Raji (cell line): Measurements from ENCODE around the gene GPR142.

Experiments
- POLR2A ChIP-seq: IDR thresholded peaks from 2 replicates; pipeline ENCODE4 v1.6.1; 2011; ENCODE audit warnings: low read depth, low read length, control low read depth; ENCODE audit not compliant: insufficient read depth

GPR142 gene

GRCh38 chr17:74367206-74367605 is at the start of gene GPR142:
TSS of gene GPR142 (plus strand) at chr17:74367506. CDS start at chr17:74369541, 2,035 bp downstream.
- no peak for TF ChIP-seq POLR2A

GRCh38 chr17:74318391-74318790 is 48.9 kb upstream of the GPR142 start:
- TF ChIP-seq POLR2A = no peak

GRCh38 chr17:74324521-74324920 is 42.8 kb upstream of the GPR142 start:
- no peak for TF ChIP-seq POLR2A

GRCh38 chr17:74325376-74325742 is 41.9 kb upstream of the GPR142 start:
- no peak for TF ChIP-seq POLR2A

GRCh38 chr17:74325743-74326379 is 41.4 kb upstream of the GPR142 start, which contains the start of gene KIF19:
TSS of gene KIF19 (plus strand) at chr17:74326226. CDS start at chr17:74326350, 124 bp downstream.
- no peak for TF ChIP-seq POLR2A

GRCh38 chr17:74326506-74326905 is 40.8 kb upstream of the GPR142 start:
- TF ChIP-seq POLR2A = no peak

GRCh38 chr17:74328487-74328886 is 38.8 kb upstream of the GPR142 start:
- TF ChIP-seq POLR2A = no peak

GRCh38 chr17:74329378-74329777 is 37.9 kb upstream of the GPR142 start:
- no peak for TF ChIP-seq POLR2A

- TF ChIP-seq POLR2A = no peak
Measured at GRCh38 chr17:74330446-74330845, 36.9 kb upstream of the GPR142 start.

GRCh38 chr17:74332017-74332650 is 35.2 kb upstream of the GPR142 start:
- no peak for TF ChIP-seq POLR2A

GRCh38 chr17:74332763-74333283 is 34.5 kb upstream of the GPR142 start:
- no peak for TF ChIP-seq POLR2A

- no peak for TF ChIP-seq POLR2A
Measured at GRCh38 chr17:74334393-74335039, 32.8 kb upstream of the GPR142 start.

GRCh38 chr17:74335529-74336062 is 31.7 kb upstream of the GPR142 start:
- no peak for TF ChIP-seq POLR2A

- no peak for TF ChIP-seq POLR2A
Measured at GRCh38 chr17:74336307-74336706, 31.0 kb upstream of the GPR142 start.

- no peak for TF ChIP-seq POLR2A
Measured at GRCh38 chr17:74337834-74338500, 29.3 kb upstream of the GPR142 start.

- TF ChIP-seq POLR2A = no peak
Measured at GRCh38 chr17:74339537-74340195, 27.6 kb upstream of the GPR142 start.
